OCI-LY7 (cell line): ENCODE measurements around the gene UBL4A.

Source experiments
- EZH2phosphoT487 ChIP-seq: fragments of 200-600 bp; sonication (generic); IDR thresholded peaks from 2 replicates; pipeline ENCODE4 v1.6.1; 2018; ENCODE audit warnings: low read depth, borderline replicate concordance, mild to moderate bottlenecking, mixed run types, antibody characterized with exemption, low read length, moderate library complexity, mixed read lengths
- TF ChIP-seq, protein P1 (sequence below): fragments of 200-600 bp; sonication (generic); conservative IDR thresholded peaks from 2 replicates; pipeline ENCODE4 v1.5.1; 2014; ENCODE audit warnings: mild to moderate bottlenecking, antibody characterized with exemption, low read length, moderate library complexity, mixed read lengths

DNA sequence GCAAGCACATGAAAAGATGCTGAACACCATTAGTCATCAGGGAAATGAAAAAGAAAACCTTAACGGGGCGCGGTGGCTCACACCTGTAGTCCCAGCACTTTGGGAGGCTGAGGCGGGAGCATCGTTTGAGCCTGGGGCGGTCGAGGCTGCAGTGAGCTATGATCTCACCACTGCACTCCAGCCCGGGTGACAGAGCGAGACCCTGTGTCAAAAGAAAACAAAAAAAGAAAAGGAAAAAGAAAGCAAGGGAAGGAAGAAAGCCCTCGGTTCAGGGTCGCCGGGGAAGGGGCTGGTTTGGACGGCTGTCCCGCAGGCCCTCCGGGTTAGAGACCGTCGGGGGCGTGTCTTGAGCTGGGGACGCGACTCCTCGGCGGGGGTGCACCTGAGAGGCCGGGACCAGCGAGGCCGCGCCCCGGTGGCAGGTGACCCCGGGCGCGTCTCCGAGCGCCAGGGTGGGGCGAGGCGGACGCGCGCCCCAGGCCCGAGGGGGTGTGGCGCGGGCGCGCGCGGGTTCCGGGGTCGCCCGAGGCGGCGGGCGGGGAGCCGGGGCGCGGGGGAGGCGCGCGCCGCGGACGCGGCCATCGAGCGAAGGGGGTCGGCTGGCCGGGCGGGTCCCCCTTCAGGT, 28.8 kb downstream of the UBL4A start:
- TF ChIP-seq, protein P1, sequence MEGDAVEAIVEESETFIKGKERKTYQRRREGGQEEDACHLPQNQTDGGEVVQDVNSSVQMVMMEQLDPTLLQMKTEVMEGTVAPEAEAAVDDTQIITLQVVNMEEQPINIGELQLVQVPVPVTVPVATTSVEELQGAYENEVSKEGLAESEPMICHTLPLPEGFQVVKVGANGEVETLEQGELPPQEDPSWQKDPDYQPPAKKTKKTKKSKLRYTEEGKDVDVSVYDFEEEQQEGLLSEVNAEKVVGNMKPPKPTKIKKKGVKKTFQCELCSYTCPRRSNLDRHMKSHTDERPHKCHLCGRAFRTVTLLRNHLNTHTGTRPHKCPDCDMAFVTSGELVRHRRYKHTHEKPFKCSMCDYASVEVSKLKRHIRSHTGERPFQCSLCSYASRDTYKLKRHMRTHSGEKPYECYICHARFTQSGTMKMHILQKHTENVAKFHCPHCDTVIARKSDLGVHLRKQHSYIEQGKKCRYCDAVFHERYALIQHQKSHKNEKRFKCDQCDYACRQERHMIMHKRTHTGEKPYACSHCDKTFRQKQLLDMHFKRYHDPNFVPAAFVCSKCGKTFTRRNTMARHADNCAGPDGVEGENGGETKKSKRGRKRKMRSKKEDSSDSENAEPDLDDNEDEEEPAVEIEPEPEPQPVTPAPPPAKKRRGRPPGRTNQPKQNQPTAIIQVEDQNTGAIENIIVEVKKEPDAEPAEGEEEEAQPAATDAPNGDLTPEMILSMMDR: no peak
- no peak for TF ChIP-seq EZH2phosphoT487
